HL-60/S4 treated with phorbol 12-myristate 13-acetate at 8.2 ng/mL for 4 days and 3 days (cell line): ENCODE results near the gene KCNAB2.

Experiments
- in situ Hi-C: fragments of 300-500 bp; cut with MboI; formaldehyde crosslinking; loops from 2 replicates; pipeline ENCODE4 v1.15.0; 2022; ENCODE audit warnings: low sequenced_read_pairs

Gene KCNAB2

DNA sequence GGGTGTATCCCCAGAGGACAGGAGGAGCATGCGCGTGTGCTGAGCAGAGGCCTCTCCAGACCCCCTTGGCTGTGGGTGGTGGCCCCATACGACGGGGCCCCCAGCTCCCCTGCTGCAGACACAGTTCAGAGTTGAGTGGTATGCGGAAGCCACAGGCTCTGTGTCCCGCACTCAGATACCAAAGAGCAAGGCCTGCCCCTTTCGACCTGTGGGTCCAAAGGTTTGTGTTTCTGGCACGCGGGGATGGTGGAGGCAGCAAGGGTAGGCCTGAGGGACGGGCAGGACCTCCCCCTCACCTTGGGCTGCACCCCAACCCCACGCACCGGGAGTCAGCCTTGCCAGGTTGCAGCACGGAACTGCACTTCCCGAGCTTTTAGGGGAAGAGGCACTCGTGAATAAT, at the start of gene KCNAB2:
Gene KCNAB2 (plus strand): TSS at position 328 of the 400 bp plus-strand sequence. CDS start 5,649 bp downstream, outside the sequence.
- in situ Hi-C loops = no loop called here

DNA sequence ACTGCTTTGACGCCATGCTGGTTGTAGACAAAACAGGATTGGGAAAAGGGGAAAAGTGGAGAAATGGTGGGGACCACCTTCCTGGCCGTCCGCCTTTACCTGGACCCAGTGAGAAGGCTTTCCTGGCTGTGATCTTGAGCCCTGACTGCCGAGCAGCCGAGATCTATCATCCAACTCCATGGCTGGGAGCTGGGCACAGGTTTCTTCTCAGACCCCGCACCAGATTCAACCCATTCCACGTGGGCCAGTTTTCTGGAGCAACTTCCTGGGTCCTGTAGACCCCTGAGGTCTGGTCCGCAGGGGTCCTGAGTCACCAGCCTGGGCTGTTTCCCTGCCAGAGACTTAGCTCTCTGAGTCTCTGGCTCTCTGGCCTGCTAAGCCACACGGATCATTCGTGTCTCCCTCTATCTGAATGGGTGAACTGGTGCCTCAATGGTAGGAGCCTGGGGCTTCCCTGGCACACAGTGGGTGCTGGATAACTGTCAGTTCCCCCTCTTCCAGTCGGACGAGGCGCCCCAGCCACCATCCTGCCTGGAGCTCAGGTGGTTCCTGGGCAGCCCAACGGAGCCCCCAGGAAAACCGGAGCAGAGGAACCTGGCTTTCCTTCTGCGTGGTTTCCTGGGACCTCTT, 48.9 kb upstream of the KCNAB2 start:
- in situ Hi-C loops = no loop called here

DNA sequence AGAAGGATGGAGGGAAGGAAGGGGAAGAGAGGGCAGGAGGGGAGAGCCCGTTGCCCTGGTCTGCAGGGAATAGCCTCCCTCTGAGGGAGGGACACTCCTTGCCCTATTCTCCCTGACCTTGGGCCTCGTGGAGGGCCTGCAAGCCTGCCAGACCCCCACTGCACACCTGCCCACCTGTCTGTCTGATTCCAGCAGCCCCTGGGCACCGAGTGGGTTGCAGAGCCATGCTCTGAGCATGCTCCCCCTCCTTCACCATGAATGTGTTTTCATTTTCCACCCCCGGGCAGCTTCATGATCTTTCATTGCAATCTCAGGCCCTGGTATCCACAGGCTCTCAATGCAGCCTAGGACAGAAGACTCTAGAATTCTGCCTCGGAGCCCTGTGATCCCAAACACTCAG, 48.4 kb upstream of the KCNAB2 start:
- in situ Hi-C loops = no loop called here

DNA sequence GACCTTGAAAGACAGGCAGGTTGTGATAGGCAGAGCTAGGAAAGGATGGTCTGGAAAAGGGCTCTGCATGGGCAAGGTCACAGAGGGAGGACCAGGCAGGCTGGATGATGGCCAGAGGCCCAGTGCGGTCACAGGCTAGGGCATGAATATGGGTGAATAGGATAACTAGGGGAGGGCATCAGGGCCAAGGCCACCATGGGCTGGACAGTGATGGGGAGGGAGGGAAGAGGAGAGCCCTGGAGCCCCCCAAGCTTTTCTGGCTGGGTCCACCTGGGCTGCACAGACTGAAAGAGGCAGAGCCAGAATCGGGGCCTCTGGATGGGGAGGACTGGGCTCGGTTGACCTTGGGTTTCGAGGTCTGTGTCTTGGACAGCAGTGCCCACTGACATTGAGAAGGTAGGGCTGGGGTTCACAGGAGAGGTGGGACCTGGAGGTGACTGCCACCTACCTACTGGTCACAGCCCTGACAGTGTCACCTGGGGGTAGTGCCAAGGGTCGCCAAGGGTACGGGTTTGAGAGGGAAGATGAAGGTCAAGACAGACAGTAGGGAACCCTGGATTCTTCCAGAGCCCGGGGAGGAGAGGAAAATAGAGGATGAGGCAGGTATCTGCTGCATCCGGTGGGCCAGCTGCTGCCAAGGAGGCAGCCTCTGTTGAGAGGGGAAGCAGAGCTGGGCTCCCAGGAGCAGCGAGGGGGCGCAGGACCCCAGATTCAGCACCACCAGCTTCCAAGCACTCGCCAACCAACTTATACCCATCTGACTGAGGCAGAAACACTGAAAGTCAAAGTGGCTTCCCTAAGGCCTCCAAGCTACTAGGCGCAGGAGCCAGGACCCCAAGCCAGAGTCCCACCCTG, 47.4 kb upstream of the KCNAB2 start:
- in situ Hi-C loops = no loop called here

DNA sequence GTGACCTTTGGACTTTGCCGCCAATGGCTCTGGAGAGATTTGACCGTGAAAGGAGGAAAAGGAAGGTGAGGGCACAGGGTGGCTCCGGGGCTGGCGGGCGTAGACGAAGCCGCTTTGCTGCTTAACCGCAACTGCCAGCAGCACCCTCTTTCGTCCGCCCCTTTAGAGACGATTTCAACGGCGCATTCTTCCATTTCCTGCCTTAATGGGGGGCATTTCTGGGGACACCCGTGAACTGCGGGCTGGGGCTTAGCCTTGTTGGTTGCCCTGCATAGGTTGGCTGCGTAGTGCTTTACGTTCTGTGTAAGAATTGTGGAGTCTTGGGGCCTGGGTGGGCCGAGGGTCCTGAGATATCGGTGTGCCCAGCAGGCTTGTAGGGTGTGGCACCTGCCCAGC, 46.8 kb upstream of the KCNAB2 start:
- in situ Hi-C loops = no loop called here

DNA sequence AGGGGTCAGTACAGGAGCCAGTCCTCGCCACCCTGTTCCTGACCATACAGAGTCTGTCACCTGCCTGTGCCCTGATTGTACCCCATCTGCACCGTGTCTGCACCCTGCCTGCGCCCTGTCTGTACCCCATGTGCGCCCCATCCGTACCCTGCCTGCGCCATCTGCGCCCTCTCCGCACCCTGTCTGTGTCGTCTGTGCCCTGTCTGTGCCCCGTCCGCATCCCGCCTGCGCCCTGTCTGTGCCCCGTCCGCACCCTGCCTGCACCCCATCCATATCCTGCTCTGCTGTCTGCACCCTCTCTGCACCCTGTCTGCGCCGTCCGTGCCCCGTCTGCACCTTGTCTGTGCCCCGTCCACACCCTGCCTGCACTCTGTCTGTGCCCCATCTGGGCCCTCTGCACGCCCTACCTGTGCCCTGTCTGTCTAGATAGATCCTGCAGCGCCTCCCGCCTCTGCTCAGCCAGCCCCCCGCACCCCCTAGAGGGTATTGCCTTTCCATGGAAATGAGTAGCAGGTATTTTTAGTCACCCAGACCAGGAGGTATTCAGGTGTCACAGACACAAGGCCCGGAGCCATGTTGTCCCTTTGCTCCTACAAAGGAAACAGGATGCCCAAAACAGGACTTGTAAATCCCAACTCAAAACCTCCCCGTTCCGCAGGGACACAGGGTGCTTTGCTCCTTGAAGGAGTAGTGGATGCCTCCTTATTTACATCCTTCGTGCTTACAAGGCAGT, 45.8 kb upstream of the KCNAB2 start:
- in situ Hi-C loops = no loop called here

DNA sequence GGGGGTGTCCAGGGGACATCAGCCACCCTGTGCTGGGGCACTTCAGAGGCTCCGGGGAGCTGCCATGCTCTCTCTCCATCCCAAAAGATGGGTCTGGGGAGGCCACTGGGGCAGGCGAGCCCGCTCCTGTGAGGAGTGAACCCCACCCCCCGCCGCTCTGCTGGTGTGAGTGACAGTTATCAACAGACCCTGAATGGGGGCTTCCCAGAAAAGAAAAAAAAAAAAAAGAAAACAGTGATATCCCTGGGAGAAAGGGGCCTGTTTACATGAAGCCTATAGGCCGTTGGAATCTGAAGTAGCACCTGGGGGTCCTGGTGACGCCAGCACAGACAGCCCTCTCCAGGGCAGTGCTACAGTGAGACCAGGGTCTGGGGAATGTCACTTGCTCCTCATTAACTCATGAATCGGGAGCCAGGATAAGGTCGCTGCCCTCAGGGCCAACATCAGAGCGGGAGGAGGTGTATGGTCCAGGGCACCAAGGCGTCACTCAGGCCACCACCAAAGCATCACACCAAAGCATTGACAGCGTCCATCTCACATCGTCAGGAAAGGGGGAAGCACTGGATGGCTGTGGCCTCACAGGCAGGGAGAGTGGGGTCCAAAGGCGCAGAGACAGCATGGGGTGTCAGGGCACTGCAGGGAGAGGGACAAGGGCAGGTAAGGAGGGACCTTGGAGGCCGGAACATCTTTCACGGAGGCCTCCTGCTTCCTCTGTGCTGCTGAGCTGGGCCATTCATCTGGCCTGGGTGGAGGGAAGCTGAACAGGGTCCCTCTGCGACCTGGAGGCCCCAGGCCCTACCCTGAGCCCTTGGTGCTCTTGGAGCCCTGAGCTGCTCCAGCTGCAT, 45.0 kb upstream of the KCNAB2 start:
- in situ Hi-C loops = no loop called here

DNA sequence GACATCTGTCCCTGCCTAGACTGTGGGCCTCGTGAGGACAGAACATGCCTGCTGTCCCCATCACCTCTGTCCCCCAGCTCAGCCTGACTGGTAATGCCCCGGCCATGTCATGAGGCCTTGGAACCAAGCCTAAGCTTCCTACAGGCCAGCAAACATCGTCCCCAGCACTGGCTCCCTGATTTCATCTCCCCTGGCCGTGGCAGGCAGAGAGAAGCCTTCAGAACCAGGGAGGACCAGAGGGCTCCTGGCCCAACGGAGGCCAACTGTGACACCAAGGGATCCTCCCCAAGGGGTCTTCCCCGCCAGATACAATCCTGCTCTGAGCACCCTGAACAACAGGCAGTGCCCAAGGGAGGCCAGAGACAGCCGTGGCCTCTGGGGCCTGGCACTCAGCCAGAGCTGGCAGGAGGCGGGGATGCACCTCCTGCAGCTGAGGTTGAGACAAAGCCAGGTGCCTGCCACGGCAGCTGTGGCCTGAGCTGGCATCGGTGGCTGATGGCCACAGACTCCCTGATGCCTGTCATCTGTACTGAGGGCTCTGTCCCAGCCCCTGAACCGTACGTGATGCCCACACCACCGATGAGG, 43.6 kb upstream of the KCNAB2 start:
- in situ Hi-C loops = no loop called here

DNA sequence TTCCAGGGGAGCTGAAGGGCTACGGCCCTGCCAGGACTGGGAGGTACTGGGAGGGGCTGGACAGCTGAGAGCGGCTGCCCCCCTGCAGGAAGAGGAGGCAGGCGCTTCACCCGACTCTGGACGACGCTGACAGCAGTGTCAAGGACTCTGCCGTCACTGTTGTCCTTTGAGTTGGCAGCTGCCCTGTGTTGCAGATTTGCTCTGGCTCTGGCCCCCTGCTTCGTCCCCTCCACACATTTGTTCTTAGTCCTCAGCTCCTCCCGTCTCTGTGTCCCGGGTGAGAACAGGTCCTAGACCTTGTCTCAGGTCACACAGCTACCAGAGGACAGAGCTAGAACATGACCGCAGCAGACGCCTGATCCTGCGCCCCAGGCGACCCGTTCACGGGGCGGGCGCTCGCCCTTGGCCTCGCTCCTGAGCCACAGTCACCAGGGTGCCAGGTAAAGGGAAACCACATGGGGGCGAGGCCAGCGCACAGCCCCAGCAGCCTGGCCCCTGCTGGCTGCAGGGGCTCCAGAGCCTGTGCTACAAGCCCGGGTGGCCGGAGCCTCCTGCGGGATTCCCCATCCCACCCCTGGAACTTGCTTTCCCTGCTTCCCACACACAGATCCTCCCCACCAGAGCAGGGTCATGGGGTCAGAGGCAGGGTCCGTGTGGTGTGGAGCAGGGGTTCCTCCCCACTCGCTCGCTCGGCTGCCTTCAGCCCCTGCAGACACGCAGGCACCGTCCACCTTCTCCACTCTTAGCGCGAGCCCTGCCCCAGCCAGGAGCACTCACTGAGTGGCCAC, 42.8 kb upstream of the KCNAB2 start:
- in situ Hi-C loops = no loop called here

DNA sequence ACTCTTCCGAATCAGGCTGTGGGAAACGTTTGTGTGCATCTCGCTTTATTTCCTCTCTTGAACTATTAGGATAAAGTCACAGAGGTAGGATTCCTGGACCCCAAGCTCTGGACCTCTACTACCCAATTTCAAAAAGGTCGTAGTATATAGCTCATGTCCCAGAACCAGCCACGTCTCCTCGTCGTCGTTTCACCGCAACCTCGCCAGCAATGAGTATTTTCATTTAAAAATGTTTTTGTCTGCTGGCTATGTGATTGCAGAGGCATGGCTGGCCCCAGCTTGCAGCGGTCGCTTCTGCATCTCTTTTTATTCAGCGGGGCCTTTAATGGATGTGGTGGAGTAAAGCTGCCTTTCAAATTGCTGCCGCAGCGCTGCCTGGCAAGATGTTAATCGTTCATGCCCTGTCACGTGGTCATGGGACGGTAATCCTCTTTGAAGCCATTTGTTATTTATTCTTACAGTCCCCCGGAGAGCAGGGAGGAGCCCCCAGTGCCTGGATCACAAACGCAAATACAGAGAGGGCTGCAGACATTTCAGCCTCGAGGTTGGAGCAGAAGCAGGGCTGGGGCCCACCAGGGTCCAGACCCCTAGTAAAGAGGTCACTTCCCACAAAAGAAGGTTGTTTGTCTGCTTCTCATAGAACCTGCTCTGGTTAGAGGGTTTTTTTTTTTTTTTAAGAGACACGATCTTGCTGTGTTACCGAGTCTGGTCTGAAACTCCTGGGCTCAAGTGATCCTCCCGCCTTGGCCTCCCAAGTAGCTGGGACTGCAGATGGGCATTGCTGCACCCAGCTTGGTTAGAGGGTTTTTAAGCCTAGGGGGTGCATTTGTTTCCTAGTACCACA, 41.9 kb upstream of the KCNAB2 start:
- in situ Hi-C loops = no loop called here

DNA sequence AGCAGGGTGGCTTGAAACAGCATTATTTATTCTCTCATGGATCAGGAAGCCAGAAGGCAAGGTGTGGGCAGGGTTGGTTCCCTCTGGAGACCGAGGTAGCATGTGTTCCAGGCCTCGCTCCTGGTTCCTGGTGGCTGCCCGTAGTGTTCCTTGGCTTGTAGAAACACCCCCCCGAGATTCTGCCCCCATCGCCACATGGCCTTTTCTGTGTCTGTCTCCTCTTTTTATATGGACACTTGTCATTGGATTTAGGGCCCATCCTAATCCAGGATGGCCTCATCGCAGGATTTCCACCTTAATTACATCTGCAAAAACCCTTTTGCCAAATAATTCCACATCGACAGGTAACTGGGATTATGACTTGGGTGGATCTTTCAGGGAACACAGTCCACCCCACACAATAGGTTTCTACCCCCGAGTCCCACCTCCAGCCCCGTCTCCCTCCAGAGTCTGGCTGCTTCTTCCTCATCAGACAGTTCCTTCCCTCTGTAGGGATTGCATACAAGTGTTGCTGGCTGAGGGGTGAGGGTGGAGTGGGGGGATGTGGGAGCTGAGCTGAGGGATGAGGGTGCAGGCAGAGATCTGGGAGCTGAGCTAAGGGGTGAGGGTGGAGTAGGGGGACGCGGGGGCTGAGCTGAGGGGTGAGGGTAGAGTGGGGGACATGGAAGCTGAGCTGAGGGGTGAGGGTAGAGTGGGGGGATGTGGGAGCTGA, 41.1 kb upstream of the KCNAB2 start:
- in situ Hi-C loops = no loop called here

DNA sequence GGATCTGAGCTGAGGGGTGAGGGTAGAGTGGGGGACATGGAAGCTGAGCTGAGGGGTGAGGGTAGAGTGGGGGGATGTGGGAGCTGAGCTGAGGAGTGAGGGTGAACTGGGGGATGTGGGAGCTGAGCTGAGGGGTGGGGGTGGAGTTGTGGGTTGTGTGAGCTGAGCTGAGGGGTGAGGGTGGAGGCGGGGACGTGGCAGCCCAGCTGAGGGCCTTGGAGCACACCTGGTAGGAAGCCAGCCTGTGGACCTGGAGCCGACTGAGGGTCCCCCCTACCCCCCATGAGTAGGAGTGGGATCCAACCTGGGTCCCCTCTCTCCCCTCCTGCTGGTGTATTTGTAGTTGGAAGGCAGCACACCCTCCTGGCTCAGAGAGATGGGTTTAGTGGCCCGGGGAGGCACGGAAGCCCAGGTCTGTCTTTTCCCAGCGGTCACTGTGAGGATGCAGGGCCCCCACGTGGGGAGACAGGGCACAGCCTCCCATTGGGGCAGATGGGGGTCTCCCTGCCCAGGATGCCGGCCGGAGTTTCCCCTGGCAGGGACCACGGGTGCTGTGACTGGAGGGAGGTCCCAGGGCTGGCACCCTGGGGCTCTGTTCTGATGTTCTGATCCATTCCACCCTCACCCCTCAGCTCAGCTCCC, 40.3 kb upstream of the KCNAB2 start:
- in situ Hi-C loops = no loop called here

DNA sequence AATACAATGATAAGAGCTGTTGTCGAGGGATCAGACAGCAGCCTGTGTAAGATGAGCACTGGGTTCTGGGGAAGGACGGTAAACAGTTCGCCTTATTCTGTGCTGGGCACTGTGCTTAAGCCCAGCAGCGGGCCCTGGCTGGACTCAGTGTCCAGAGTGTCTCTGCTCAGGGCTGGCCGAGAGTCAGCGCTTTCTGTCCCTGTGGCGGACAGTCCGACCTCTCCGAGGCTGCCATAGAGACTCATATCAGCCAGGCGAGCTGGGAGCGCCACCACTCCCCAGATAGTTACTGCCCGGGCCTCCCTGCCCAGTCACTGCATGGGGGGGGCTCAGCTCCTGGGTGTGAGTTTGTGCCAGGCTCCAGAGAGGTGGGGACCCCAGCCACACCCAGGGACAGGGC, 38.8 kb upstream of the KCNAB2 start:
- in situ Hi-C loops = no loop called here

DNA sequence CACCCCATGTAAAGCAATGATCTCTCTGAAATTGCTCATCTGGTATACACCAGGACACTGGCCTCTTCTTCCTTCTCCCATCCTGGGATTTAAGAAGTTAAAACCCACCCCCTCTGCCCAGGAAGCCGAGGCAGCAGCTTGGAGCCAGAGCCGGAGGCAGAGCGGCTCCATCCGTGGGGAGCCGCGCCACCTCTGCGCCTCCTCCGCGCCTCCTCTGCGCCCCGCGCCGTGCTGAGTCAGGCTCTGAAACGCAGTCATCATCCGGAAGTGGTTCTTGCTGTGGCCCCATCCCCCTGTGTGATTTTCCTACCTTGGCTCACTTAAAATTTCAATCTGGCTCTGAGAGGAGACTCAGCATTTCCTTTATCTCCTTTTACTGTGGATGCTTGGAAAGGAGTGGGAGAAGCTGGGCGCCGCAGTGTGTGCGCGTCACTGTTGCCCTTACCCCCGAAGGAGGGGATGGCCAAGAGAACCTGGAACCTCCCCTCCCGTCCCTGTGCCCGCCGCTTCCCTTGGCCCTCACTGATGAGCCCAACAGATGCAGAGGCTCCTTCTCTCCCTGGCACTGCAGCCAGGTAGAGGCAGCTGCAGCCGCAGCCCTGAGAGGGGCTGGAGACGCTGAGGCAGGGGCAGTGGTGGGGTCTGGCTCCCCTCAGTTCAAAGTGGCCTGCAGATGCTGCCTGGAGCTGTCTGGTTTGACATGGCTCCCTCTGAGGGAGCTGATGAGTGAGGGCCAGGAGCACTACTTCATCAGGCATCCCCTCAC, 38.2 kb upstream of the KCNAB2 start:
- in situ Hi-C loops = no loop called here

DNA sequence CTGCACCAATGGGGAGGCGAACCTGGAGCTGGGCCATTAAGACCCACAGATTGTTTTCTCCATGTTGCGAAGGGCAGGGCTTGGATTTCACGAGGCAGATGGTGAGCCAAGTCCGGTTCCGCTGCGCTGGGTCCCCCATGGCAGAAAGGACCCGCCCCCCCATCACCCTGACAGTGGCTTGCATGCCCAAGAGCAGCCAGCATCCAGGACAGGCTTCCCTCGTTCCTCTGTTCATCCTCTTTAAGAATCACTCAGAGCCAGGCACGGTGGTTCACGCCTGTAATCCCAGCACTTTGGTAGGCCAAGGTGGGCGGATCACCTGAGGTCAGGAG, 37.6 kb upstream of the KCNAB2 start:
- in situ Hi-C loops = no loop called here

DNA sequence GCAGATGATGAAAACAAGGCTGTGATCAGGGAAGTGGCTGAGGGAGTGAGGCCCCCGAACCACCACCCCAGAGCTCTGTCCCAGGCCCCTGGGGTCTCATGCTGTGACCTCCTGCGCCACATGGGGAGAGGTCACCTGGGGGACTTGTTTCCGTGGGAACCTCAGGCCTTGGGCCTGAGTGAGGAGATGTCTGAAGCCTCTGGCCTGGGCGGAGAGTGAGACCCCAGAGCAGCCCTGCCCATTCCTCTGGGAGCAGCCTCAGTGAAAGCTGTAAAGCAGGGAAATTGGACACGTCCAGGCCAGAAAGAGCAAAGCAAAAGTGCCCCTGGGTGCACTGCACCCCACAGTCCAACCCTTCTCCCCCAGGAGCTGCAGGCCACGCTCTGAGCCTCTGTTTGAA, 37.0 kb upstream of the KCNAB2 start:
- in situ Hi-C loops = no loop called here
